Measurements from ENCODE around the gene SLC6A17. TPM values are rescaled to one million over a fixed set of nuclear protein-coding genes. Genes with fewer than 3 reads are reported as not detected.
A peak's percentile ranks its signal among the peaks of the same experiment; 100 is the strongest.

The SLC6A17 gene
- total RNA-seq, 1 donor, result 0.90 TPM

DNA sequence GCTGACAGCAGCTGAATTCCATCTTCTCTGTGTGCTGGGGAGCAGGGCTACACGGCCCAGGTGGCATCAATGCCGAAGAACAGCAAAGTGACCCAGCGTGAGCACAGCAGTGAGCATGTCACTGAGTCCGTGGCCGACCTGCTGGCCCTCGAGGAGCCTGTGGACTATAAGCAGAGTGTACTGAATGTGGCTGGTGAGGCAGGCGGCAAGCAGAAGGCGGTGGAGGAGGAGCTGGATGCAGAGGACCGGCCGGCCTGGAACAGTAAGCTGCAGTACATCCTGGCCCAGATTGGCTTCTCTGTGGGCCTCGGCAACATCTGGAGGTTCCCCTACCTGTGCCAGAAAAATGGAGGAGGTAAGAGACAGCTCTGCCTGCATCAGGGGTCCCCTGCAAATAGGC is 16.6 kb downstream of the SLC6A17 start:
- no peak for TF ChIP-seq CTCF (IDR thresholded peaks at IDR 0.05; ENCODE audit: insufficient read depth, low read length)
- DNase-seq (ENCODE audit: low read depth), result no peak
- H3K4me3 ChIP-seq (ENCODE audit: low read depth, low read length), result no peak overlapping the region

DNA sequence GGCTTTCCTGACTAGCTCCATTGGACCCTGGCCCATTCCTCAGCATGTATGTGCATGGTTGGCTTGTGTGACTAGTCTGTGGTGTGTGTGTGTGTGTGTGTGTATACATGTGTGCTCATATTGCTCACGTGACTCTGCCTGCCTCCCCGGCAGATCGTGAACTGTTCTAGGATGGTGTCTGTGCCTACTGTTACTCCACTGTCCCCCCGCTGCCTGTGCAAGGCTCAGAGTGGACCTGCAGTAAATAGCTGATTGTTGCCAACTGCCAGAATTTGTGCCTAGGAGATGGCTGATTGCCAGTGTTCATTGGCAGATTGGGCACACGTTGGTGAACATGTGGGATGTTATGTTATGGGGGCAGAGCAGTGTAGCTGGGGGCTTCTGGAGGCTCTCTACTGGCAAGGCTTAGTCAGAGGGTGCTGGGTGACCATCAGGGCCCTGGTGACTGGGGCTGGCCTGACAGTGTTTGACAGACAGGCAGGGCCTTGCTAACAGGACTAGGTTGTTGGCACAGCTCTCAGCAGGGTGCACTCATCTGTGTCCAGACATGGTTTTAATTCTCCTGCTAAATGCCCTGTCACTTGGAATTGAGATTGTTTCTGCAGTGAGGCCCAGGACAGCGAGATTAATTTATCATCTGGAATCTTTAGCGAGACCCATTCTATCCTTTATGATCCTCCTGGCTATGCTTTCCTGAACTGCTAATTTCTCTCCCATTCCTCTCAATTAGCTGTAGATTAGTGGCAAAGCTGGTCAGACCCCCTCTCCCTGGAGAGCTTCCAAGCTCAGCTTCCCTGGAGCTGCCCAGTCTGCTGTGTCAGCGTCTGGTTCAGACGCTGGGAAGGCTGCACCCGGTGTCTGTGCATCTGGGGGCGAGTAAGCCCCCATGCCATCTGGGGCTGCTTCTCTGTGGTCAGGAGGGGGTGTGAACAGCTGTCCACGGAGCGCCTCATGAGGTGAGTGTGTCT is 20.8 kb downstream of the SLC6A17 start:
- DNase-seq (ENCODE audit: low read depth), result no peak
- TF ChIP-seq CTCF (IDR thresholded peaks at IDR 0.05; ENCODE audit: insufficient read depth, low read length), result no peak
- no peak overlapping the region for H3K4me3 ChIP-seq (ENCODE audit: low read depth, low read length)

GRCh38 chr1:110172001-110172400 is 21.7 kb downstream of the SLC6A17 start:
- TF ChIP-seq CTCF (IDR thresholded peaks at IDR 0.05; ENCODE audit: insufficient read depth, low read length), result no peak
- H3K4me3 ChIP-seq (ENCODE audit: low read depth, low read length), result no peak overlapping the region
- DNase-seq (ENCODE audit: low read depth), result no peak

DNA sequence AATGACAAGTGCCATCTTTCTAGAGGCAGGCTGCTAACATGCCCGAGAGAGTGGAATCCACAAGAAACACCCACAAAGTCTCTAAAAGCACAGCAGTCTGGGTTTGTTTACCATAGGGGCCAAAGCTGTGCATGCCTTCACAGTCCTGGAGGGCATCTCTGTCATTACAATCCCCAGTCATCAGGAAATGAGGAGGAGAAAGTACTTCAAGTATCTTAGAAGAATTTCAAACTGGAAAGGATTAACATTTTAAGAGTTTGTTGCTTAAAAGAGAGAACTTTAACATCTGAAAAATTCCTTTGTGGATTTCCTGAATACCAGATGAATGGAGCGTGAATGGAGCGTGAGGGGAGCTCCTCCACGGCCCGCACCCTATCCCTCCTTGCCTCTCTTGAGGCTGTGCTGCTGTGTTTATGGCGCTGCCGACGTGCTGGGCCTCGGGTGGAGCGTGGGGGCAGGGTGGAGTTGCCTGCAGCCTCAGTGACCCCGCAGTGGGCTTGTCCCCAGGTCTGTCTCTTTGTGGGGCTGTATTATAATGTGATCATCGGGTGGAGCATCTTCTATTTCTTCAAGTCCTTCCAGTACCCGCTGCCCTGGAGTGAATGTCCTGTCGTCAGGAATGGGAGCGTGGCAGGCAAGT is 23.3 kb downstream of the SLC6A17 start:
- no peak overlapping the region for H3K4me3 ChIP-seq (ENCODE audit: low read depth, low read length)
- no peak for DNase-seq (ENCODE audit: low read depth)
- TF ChIP-seq CTCF (IDR thresholded peaks at IDR 0.05; ENCODE audit: insufficient read depth, low read length), result no peak

- no peak overlapping the region for H3K4me3 ChIP-seq (ENCODE audit: low read depth, low read length)
- TF ChIP-seq CTCF (IDR thresholded peaks at IDR 0.05; ENCODE audit: insufficient read depth, low read length), result no peak
- DNase-seq (ENCODE audit: low read depth), result peak; percentile 11
These were observed 24.7 kb downstream of the SLC6A17 start for GRCh38 chr1:110174961-110175360.

DNA sequence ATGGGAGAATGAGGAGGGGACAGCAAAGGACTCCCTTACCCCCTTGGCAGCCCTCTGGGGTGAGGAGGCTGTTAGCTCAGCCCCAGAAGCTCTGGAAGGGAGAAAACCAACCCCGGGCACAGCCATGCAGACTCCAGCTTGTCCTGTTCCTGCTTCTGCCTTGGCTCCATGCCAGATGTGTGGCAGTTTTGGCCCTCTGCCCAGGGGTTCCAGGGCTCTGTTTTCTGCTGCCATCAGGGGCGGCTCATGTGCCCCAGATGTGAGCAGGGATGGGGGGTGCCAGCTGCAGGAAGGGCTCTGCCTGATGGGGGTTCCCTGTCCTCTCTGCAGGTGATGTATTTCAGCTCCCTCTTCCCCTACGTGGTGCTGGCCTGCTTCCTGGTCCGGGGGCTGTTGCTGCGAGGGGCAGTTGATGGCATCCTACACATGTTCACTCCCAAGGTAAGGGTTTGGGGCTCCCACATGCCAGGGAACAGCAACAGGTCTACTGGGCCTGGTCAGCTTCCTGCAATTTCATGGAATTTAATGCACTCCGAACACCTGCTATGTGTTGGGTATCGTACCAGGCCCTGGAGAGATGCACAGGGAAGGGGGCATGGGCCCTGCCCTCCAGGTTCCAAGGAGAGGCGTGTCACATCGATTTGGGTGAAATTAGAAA is 26.1 kb downstream of the SLC6A17 start:
- no peak for TF ChIP-seq CTCF (IDR thresholded peaks at IDR 0.05; ENCODE audit: insufficient read depth, low read length)
- no peak for DNase-seq (ENCODE audit: low read depth)
- no peak overlapping the region for H3K4me3 ChIP-seq (ENCODE audit: low read depth, low read length)
